HepG2 (cell line): ENCODE measurements around the gene CD300LF. TPM values are rescaled to one million over a fixed set of nuclear protein-coding genes. Genes with fewer than 3 reads are reported as not detected.

Experiments used
- GABPA ChIP-seq, 2 experiments: IDR thresholded peaks; 2 replicates each; pipeline ENCODE4 v1.6.1; 2011 to 2016; ENCODE audit warnings: low read depth in 2 of 2, low read length in 1 of 2, missing biosample characterization in 1 of 2, missing genetic modification characterization in 1 of 2
- IKZF4 ChIP-seq: sonication (generic); formaldehyde crosslinking; IDR thresholded peaks from 2 replicates; pipeline ENCODE4 v1.5.1; 2020; ENCODE audit warnings: borderline replicate concordance, mild to moderate bottlenecking, low read depth, missing genetic modification reagents; ENCODE audit errors: not compliant biosample characterization
- SCMH1 ChIP-seq: sonication (generic); formaldehyde crosslinking; IDR thresholded peaks from 2 replicates; pipeline ENCODE4 v1.9.0; 2021; ENCODE audit warnings: missing genetic modification reagents, mild to moderate bottlenecking, borderline replicate concordance
- SP140L ChIP-seq: sonication (generic); formaldehyde crosslinking; IDR thresholded peaks from 2 replicates; pipeline ENCODE4 v1.4.0; 2020; ENCODE audit warnings: missing genetic modification reagents, borderline replicate concordance
- polyA plus RNA-seq, 8 experiments: library from polyadenylated mRNA; depleted of rRNA in 3 of 8; stranded (reverse) in 7 of 8; unstranded in 1 of 8; fragments of >200 nt; fragmentation: Illumina TruSeq in 4 of 8; extraction: Trizol in 4 of 8; gene quantifications; 2 replicates each; pipeline versions ENCODE4 v1.2.1 to v1.2.3, GENCODE V29; 2011 to 2016; ENCODE audit warnings: low read depth in 4 of 8, missing spikeins in 1 of 8, mixed read lengths in 1 of 8; ENCODE audit not compliant: insufficient read depth in 1 of 8
- total RNA-seq, 5 experiments: library from RNA; depleted of rRNA; stranded (reverse); fragments of >200 nt; fragmentation: Illumina TruSeq; extraction: Trizol; gene quantifications; 2 replicates each; pipeline ENCODE4 v1.2.3, GENCODE V29; 2016; ENCODE audit warnings: low read depth in 1 of 5
- TF ChIP-seq, protein P1 (sequence below): sonication (generic); formaldehyde crosslinking; IDR thresholded peaks from 2 replicates; pipeline ENCODE4 v1.8.0; 2023; ENCODE audit warnings: mild to moderate bottlenecking, missing genetic modification reagents
- TF ChIP-seq, protein P2 (sequence below), 2 experiments: fragments of 450-650 bp in 1 of 2; sonication (generic) in 1 of 2; formaldehyde crosslinking in 1 of 2; IDR thresholded peaks; 2 replicates each; pipeline versions ENCODE4 v1.6.1 to v1.8.0; 2016 to 2022; ENCODE audit warnings: antibody characterized with exemption in 1 of 2, mild to moderate bottlenecking in 1 of 2, missing genetic modification reagents in 1 of 2
- TF ChIP-seq, protein P3 (sequence below): sonication (generic); formaldehyde crosslinking; IDR thresholded peaks from 2 replicates; pipeline ENCODE4 v1.4.0; 2020; ENCODE audit warnings: missing genetic modification reagents
- TF ChIP-seq, protein P4 (sequence below): sonication (generic); formaldehyde crosslinking; conservative IDR thresholded peaks from 2 replicates; pipeline ENCODE4 v1.8.1; 2023; ENCODE audit warnings: missing genetic modification reagents
- TF ChIP-seq, protein P5 (sequence below): IDR thresholded peaks from 2 replicates; pipeline ENCODE4 v1.6.1; 2012; ENCODE audit warnings: low read length, improper control_type of control experiment

CD300LF gene
- total and polyA plus RNA-seq, 2 of the 13 experiments (the other 11 are each of a cell fraction or from before 2014, with no cell fraction given), result not detected

DNA sequence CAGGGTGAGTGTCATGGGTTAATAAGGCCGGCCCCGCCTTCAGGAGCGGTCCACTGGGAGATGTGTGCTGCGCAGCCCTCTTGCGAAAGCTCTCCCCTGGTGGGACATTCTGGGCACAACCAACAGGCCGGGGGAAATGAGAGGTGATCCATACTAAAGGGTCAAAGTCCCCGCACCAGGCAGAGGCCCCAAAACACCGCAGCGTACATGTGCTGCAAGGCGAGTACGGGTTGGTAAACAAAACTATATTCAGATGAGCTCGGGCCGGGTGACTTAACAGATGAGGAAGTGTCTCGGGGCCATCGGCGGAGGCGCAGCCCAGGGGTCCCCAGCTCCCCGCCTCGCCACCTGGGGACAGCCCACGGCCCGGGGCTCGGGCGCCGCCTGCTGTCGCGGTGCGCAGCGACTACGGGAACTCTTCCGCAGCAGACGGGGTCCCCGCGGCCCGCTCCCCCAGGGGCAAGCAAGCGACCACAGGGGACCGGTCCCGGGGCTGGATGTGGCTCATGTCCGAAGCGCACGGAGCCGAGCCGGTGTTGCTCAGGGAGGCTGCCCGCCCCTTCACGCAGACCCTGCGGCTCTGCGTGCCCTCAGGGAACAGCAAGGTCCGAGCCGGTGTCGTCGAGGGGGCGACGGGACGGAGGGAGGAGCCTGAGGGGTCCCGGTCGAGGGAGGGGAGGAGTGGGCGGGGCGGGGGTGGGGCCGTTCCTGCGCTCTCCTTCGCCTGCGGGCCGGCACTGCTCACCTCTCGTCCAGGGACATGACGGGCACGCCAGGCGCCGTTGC, 24.0 kb upstream of the CD300LF start, which contains the start of gene RAB37 (continued):
- TF ChIP-seq, protein P1, sequence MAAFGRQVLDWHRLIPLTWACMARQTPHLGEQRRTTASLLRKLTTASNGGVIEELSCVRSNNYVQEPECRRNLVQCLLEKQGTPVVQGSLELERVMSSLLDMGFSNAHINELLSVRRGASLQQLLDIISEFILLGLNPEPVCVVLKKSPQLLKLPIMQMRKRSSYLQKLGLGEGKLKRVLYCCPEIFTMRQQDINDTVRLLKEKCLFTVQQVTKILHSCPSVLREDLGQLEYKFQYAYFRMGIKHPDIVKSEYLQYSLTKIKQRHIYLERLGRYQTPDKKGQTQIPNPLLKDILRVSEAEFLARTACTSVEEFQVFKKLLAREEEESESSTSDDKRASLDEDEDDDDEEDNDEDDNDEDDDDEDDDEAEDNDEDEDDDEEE, result peak; percentile 76; the same call in 1 of the 2 replicates
- TF ChIP-seq, protein P2, sequence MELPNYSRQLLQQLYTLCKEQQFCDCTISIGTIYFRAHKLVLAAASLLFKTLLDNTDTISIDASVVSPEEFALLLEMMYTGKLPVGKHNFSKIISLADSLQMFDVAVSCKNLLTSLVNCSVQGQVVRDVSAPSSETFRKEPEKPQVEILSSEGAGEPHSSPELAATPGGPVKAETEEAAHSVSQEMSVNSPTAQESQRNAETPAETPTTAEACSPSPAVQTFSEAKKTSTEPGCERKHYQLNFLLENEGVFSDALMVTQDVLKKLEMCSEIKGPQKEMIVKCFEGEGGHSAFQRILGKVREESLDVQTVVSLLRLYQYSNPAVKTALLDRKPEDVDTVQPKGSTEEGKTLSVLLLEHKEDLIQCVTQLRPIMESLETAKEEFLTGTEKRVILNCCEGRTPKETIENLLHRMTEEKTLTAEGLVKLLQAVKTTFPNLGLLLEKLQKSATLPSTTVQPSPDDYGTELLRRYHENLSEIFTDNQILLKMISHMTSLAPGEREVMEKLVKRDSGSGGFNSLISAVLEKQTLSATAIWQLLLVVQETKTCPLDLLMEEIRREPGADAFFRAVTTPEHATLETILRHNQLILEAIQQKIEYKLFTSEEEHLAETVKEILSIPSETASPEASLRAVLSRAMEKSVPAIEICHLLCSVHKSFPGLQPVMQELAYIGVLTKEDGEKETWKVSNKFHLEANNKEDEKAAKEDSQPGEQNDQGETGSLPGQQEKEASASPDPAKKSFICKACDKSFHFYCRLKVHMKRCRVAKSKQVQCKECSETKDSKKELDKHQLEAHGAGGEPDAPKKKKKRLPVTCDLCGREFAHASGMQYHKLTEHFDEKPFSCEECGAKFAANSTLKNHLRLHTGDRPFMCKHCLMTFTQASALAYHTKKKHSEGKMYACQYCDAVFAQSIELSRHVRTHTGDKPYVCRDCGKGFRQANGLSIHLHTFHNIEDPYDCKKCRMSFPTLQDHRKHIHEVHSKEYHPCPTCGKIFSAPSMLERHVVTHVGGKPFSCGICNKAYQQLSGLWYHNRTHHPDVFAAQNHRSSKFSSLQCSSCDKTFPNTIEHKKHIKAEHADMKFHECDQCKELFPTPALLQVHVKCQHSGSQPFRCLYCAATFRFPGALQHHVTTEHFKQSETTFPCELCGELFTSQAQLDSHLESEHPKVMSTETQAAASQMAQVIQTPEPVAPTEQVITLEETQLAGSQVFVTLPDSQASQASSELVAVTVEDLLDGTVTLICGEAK (IDR thresholded peaks at IDR 0.05), result no peak
- TF ChIP-seq, protein P2 (CRISPR knock-in tag; IDR thresholded peaks at IDR 0.05), result peak; percentile 56; the same call in 1 of the 2 replicates
- TF ChIP-seq, protein P3, sequence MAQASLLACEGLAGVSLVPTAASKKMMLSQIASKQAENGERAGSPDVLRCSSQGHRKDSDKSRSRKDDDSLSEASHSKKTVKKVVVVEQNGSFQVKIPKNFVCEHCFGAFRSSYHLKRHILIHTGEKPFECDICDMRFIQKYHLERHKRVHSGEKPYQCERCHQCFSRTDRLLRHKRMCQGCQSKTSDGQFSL (CRISPR knock-in tag), result 0 out of 2 replicates have a peak, but pooled peaks have one; percentile 23
- TF ChIP-seq IKZF4 (CRISPR knock-in tag) (peak; percentile 89), SCMH1 (CRISPR knock-in tag) (no peak), SP140L (no peak), GABPA (IDR thresholded peaks at IDR 0.05; ENCODE audit: low read depth, low read length) (no peak), GABPA (CRISPR knock-in tag; IDR thresholded peaks at IDR 0.05; ENCODE audit: low read depth) (no peak)
- TF ChIP-seq, protein P4, sequence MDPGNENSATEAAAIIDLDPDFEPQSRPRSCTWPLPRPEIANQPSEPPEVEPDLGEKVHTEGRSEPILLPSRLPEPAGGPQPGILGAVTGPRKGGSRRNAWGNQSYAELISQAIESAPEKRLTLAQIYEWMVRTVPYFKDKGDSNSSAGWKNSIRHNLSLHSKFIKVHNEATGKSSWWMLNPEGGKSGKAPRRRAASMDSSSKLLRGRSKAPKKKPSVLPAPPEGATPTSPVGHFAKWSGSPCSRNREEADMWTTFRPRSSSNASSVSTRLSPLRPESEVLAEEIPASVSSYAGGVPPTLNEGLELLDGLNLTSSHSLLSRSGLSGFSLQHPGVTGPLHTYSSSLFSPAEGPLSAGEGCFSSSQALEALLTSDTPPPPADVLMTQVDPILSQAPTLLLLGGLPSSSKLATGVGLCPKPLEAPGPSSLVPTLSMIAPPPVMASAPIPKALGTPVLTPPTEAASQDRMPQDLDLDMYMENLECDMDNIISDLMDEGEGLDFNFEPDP (CRISPR knock-in tag), result no peak
- TF ChIP-seq, protein P5, sequence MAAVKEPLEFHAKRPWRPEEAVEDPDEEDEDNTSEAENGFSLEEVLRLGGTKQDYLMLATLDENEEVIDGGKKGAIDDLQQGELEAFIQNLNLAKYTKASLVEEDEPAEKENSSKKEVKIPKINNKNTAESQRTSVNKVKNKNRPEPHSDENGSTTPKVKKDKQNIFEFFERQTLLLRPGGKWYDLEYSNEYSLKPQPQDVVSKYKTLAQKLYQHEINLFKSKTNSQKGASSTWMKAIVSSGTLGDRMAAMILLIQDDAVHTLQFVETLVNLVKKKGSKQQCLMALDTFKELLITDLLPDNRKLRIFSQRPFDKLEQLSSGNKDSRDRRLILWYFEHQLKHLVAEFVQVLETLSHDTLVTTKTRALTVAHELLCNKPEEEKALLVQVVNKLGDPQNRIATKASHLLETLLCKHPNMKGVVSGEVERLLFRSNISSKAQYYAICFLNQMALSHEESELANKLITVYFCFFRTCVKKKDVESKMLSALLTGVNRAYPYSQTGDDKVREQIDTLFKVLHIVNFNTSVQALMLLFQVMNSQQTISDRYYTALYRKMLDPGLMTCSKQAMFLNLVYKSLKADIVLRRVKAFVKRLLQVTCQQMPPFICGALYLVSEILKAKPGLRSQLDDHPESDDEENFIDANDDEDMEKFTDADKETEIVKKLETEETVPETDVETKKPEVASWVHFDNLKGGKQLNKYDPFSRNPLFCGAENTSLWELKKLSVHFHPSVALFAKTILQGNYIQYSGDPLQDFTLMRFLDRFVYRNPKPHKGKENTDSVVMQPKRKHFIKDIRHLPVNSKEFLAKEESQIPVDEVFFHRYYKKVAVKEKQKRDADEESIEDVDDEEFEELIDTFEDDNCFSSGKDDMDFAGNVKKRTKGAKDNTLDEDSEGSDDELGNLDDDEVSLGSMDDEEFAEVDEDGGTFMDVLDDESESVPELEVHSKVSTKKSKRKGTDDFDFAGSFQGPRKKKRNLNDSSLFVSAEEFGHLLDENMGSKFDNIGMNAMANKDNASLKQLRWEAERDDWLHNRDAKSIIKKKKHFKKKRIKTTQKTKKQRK, result no peak
